Neural cell (in vitro differentiated cells): ENCODE measurements around the gene SRGAP2B. TPM values are rescaled to one million over a fixed set of nuclear protein-coding genes. Genes with fewer than 3 reads are reported as not detected.
"Not testable (repeated sequence)": the region's sequence is repeated elsewhere in the genome, so short reads cannot be mapped to it uniquely, and the experiment has no call there.

ENCODE experiments used
- H2AFZ ChIP-seq: fragments of 200-600, 300-800 bp; sonication (generic), shearing (Covaris generic); 2 replicates; pipeline ENCODE4 v1.6.0; 2014; ENCODE audit warnings: low read depth, mild to moderate bottlenecking, antibody characterized with exemption, low read length, moderate library complexity
- H3F3A ChIP-seq: fragments of 200-600 bp; shearing (Covaris generic); 2 replicates; pipeline ENCODE4 v1.6.1; 2016; ENCODE audit warnings: mild to moderate bottlenecking, moderate library complexity, mixed read lengths, antibody characterized with exemption, low read length; ENCODE audit not compliant: insufficient read depth, poor library complexity, severe bottlenecking
- H3K27ac ChIP-seq: fragments of 200-600, 300-800 bp; sonication (generic), shearing (Covaris generic); 2 replicates; pipeline ENCODE4 v1.5.1; 2014; ENCODE audit warnings: mild to moderate bottlenecking, low read length, moderate library complexity
- H3K27me3 ChIP-seq: fragments of 300-800, 200-600 bp; sonication (generic), shearing (Covaris generic); 2 replicates; pipeline ENCODE4 v1.6.0; 2014; ENCODE audit warnings: mild to moderate bottlenecking, low read depth, low read length, moderate library complexity; ENCODE audit not compliant: insufficient read depth
- H3K36me3 ChIP-seq: fragments of 300-800, 200-600 bp; sonication (generic), shearing (Covaris generic); 2 replicates; pipeline ENCODE4 v1.5.1; 2014; ENCODE audit warnings: mild to moderate bottlenecking, antibody characterized with exemption, low read length, moderate library complexity; ENCODE audit not compliant: insufficient read depth
- H3K4me2 ChIP-seq: fragments of 300-800, 200-600 bp; sonication (generic), shearing (Covaris generic); 2 replicates; pipeline ENCODE4 v1.6.0; 2014; ENCODE audit warnings: mild to moderate bottlenecking, low read length
- H3K4me3 ChIP-seq: fragments of 300-800, 200-600 bp; sonication (generic), shearing (Covaris generic); 2 replicates; pipeline ENCODE4 v1.5.1; 2014; ENCODE audit warnings: mild to moderate bottlenecking, low read length, moderate library complexity
- H3K79me2 ChIP-seq: fragments of 200-600 bp; shearing (Covaris generic); replicated peaks from 2 replicates; pipeline ENCODE4 v1.6.0; 2014; ENCODE audit warnings: mild to moderate bottlenecking, low read length, moderate library complexity; ENCODE audit not compliant: insufficient read depth
- H3K9ac ChIP-seq: fragments of 300-800, 200-600 bp; sonication (generic), shearing (Covaris generic); 2 replicates; pipeline ENCODE4 v1.6.1; 2016; ENCODE audit warnings: mild to moderate bottlenecking, low read length, mixed read lengths
- H3K9me2 ChIP-seq: fragments of 200-600 bp; shearing (Covaris generic); 2 replicates; pipeline ENCODE4 v1.6.1; 2016; ENCODE audit warnings: mild to moderate bottlenecking, low read length, mixed read lengths; ENCODE audit not compliant: insufficient read depth
- H3K9me3 ChIP-seq: fragments of 200-600, 300-800 bp; sonication (generic), shearing (Covaris generic); 2 replicates; pipeline ENCODE4 v1.6.1; 2016; ENCODE audit warnings: mild to moderate bottlenecking, mixed run types, low read length, moderate library complexity, mixed read lengths
- H4K20me1 ChIP-seq: fragments of 200-600 bp; shearing (Covaris generic); 2 replicates; pipeline ENCODE4 v1.6.1; 2016; ENCODE audit warnings: mild to moderate bottlenecking, mixed run types; ENCODE audit not compliant: insufficient read depth
- polyA plus RNA-seq: library from polyadenylated mRNA; depleted of rRNA; stranded (reverse); fragments of >200 nt; gene quantifications from 2 replicates; pipeline ENCODE4 v1.2.3, GENCODE V29; 2014

SRGAP2B gene
- polyA plus RNA-seq, 1 donor from 2014 or later = 11.8 TPM

- H3K27ac ChIP-seq, H3K4me2 ChIP-seq, H3K36me3 ChIP-seq, H3K9me2 ChIP-seq, H3K4me3 ChIP-seq, H4K20me1 ChIP-seq, H3K9me3 ChIP-seq, H2AFZ ChIP-seq, H3K79me2 ChIP-seq, H3F3A ChIP-seq, H3K27me3 ChIP-seq, H3K9ac ChIP-seq: not testable (repeated sequence)
Observed at GRCh38 chr1:144910729-144911128, 184.4 kb downstream of the SRGAP2B start.

GRCh38 chr1:144900841-144901240, 194.3 kb downstream of the SRGAP2B start:
- not testable (repeated sequence) for H3F3A ChIP-seq, H4K20me1 ChIP-seq, H3K27ac ChIP-seq

GRCh38 chr1:144894454-144895201, 200.5 kb downstream of the SRGAP2B start:
- H3K27ac ChIP-seq, H3K27me3 ChIP-seq, H3K9ac ChIP-seq, H3K36me3 ChIP-seq, H3K9me2 ChIP-seq, H4K20me1 ChIP-seq, H3K9me3 ChIP-seq, H3K79me2 ChIP-seq, H3K4me2 ChIP-seq, H2AFZ ChIP-seq, H3F3A ChIP-seq, H3K4me3 ChIP-seq: not testable (repeated sequence)

More at GRCh38 chr1:144900841-144901240, 194.3 kb downstream of the SRGAP2B start:
- H3K9ac ChIP-seq, H3K4me3 ChIP-seq, H3K9me2 ChIP-seq, H2AFZ ChIP-seq, H3K27me3 ChIP-seq, H3K9me3 ChIP-seq, H3K79me2 ChIP-seq, H3K4me2 ChIP-seq, H3K36me3 ChIP-seq: not testable (repeated sequence)

GRCh38 chr1:144893710-144894438, 201.3 kb downstream of the SRGAP2B start:
- not testable (repeated sequence) for H2AFZ ChIP-seq, H3F3A ChIP-seq, H4K20me1 ChIP-seq, H3K4me3 ChIP-seq, H3K27ac ChIP-seq, H3K36me3 ChIP-seq, H3K9ac ChIP-seq, H3K27me3 ChIP-seq, H3K9me2 ChIP-seq, H3K9me3 ChIP-seq, H3K79me2 ChIP-seq, H3K4me2 ChIP-seq

GRCh38 chr1:144893062-144893461, 202.1 kb downstream of the SRGAP2B start:
- H3K27ac ChIP-seq, H3K4me3 ChIP-seq, H4K20me1 ChIP-seq, H3K9me3 ChIP-seq, H3K36me3 ChIP-seq, H3K4me2 ChIP-seq, H3K9me2 ChIP-seq, H3F3A ChIP-seq, H3K27me3 ChIP-seq, H3K79me2 ChIP-seq, H2AFZ ChIP-seq, H3K9ac ChIP-seq: not testable (repeated sequence)

GRCh38 chr1:144889450-144890115, 205.5 kb downstream of the SRGAP2B start:
- not testable (repeated sequence) for H3K9me3 ChIP-seq

GRCh38 chr1:144883022-144883421, 212.1 kb downstream of the SRGAP2B start:
- H3K9me2 ChIP-seq, H3K79me2 ChIP-seq, H3K4me2 ChIP-seq, H3K36me3 ChIP-seq, H3K27ac ChIP-seq, H4K20me1 ChIP-seq, H3F3A ChIP-seq, H3K9me3 ChIP-seq, H3K27me3 ChIP-seq, H2AFZ ChIP-seq: not testable (repeated sequence)
- Histone ChIP-seq H3K9ac (peak overlapping the region; percentile 57), H3K4me3 (peak overlapping the region; percentile 63)

More at GRCh38 chr1:144889450-144890115, 205.5 kb downstream of the SRGAP2B start:
- H3K27me3 ChIP-seq, H3F3A ChIP-seq, H3K36me3 ChIP-seq, H3K79me2 ChIP-seq, H3K4me3 ChIP-seq, H2AFZ ChIP-seq, H3K9ac ChIP-seq, H3K27ac ChIP-seq, H3K9me2 ChIP-seq, H3K4me2 ChIP-seq, H4K20me1 ChIP-seq: not testable (repeated sequence)
